ENCODE measurements around the gene MT1H.
"Not testable (repeated sequence)": the region's sequence is repeated elsewhere in the genome, so short reads cannot be mapped to it uniquely, and the experiment has no call there.

MT1H gene

GRCh38 chr16:56684926-56685590 is 15.4 kb downstream of the MT1H start:
- DNase-seq = no peak

- no peak for DNase-seq
Observed at GRCh38 chr16:56686758-56687157, 17.1 kb downstream of the MT1H start.

- DNase-seq = no peak
Observed at GRCh38 chr16:56688762-56689161, 19.1 kb downstream of the MT1H start.

- DNase-seq = no peak
Observed at GRCh38 chr16:56689171-56689570, 19.6 kb downstream of the MT1H start.

- DNase-seq = no peak
Observed at GRCh38 chr16:56690420-56691122, 21.0 kb downstream of the MT1H start.

- DNase-seq = no peak
Observed at GRCh38 chr16:56691885-56692284, 22.3 kb downstream of the MT1H start.

GRCh38 chr16:56695246-56695645 is 25.6 kb downstream of the MT1H start:
- no peak for DNase-seq

- DNase-seq = no peak
Observed at GRCh38 chr16:56697456-56698155, 28.0 kb downstream of the MT1H start.

GRCh38 chr16:56700195-56700594 is 30.6 kb downstream of the MT1H start:
- no peak for DNase-seq

- no peak for DNase-seq
Observed at GRCh38 chr16:56700631-56701030, 31.0 kb downstream of the MT1H start.

- DNase-seq = no peak
Observed at GRCh38 chr16:56701534-56701933, 31.9 kb downstream of the MT1H start.

GRCh38 chr16:56702836-56703235 is 33.2 kb downstream of the MT1H start:
- DNase-seq = no peak

GRCh38 chr16:56708525-56709442 is 39.2 kb downstream of the MT1H start:
- DNase-seq = no peak

GRCh38 chr16:56709443-56710040 is 39.9 kb downstream of the MT1H start:
- no peak for DNase-seq

GRCh38 chr16:56710181-56710737 is 40.6 kb downstream of the MT1H start:
- no peak for DNase-seq

GRCh38 chr16:56711862-56712261 is 42.2 kb downstream of the MT1H start:
- DNase-seq = no peak

- no peak for DNase-seq
Observed at GRCh38 chr16:56713794-56714193, 44.2 kb downstream of the MT1H start.

- no peak for DNase-seq
Observed at GRCh38 chr16:56715126-56715525, 45.5 kb downstream of the MT1H start.

- no peak for DNase-seq
Observed at GRCh38 chr16:56716761-56717160, 47.1 kb downstream of the MT1H start.

GRCh38 chr16:56717532-56717931 is 47.9 kb downstream of the MT1H start:
- not testable (repeated sequence) for DNase-seq

All from activated CD4-positive, alpha-beta T cell treated with anti-CD3 and anti-CD28 coated beads, Interleukin-2, Interleukin-6, amounts not matched to agents 100 ng/mL and 50 ng/mL, durations not matched to agents 16 hours and 8 hours (primary cell).